Measurements from ENCODE around the gene PRMT5. TPM values are rescaled to one million over a fixed set of nuclear protein-coding genes. Genes with fewer than 3 reads are reported as not detected.

The PRMT5 gene
- total RNA-seq, 2 experiments from 2014 or later = 85.6 to 100 TPM

DNA sequence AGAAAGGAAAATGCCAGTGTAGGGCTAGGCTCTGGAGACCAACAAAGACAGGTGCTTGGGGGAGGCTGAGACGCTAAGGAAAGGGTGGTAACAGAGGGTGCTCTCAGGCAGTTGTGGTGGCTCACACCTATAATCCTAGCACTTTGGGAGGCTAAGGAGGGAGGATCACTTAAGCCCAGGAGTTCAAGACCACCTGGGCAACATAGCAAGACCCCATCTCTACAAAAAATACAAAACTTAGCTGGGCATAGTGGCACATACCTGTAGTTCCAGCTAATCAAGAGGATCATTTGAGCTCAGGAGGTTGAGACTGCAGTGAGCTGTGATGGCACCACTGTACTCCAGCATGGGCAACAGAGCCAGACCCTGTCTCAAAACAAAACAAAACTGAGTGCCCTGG is 33.8 kb downstream of the PRMT5 start:
- Mint-ChIP-seq H3K4me1 (ENCODE audit: low read depth) (peaks cover 12% of the 10 kb centered on the region), H3K27ac (no peak overlapping the region), H3K36me3 (peaks cover 1% of the 10 kb centered on the region), H3K4me3 (no peak overlapping the region), H3K9me3 (no peaks in the 10 kb centered on the region), H3K27me3 (no peaks in the 10 kb centered on the region)
- ChIA-PET CTCF (interaction anchor here (1.3 to 9.4 kb wide), 5 partner anchors 24 to 325 kb away, joined by 3 to 108 read pairs (median 6); partner anchors contain the start of genes AJUBA and LRP10), POLR2A (interaction anchor here (0.9 to 1.9 kb wide), 2 partner anchors 22 to 24 kb away, joined by 3 to 4 read pairs; partner anchors contain the start of gene RBM23)
- no peak for DNase-seq
- intact Hi-C loops (cut with micrococcal nuclease) = no loop called here

DNA sequence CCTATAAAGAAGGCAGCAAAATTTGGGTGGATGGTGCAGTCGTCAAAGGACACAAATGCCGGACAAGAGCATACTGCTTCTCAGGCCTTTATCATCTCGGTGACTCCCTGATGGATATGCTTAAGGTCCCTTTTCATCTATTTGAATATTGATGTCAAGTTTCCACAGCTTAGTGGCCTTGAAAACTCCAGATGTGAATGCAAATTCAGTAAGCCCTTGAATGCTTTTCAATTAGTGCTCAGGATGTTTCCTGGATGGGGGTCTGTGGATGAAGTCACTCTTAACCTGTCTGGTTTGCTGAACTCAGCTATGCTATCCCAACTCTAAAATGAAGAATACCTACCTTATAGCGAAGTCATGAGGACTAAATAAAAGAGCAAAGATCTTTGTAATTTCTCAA is 35.5 kb downstream of the PRMT5 start:
- H3K9me3 Mint-ChIP-seq = no peaks in the 10 kb centered on the region

GRCh38 chr14:22892488-22892887 is 36.7 kb downstream of the PRMT5 start:
- Mint-ChIP-seq H3K27ac (no peak overlapping the region), H3K4me3 (no peak overlapping the region)
- POLR2A ChIA-PET = no interaction called here

More for the DNA sequence above, 35.5 kb downstream of the PRMT5 start:
- H3K27ac Mint-ChIP-seq = no peak overlapping the region
- no peak for DNase-seq
- H3K4me1 Mint-ChIP-seq (ENCODE audit: low read depth) = peaks cover 20% of the 10 kb centered on the region
- intact Hi-C loops (cut with micrococcal nuclease) = no loop called here
- ChIA-PET CTCF (interaction anchor here (1.6 to 2.9 kb wide), 2 partner anchors 21 to 70 kb away, joined by 3 to 12 read pairs; no protein-coding TSS in a partner anchor), POLR2A (no interaction called here)
- no peaks in the 10 kb centered on the region for H3K36me3 Mint-ChIP-seq
- H3K4me3 Mint-ChIP-seq = no peak overlapping the region
- H3K27me3 Mint-ChIP-seq = no peaks in the 10 kb centered on the region

GRCh38 chr14:22890416-22890815 is 38.8 kb downstream of the PRMT5 start:
- ChIA-PET CTCF (interaction anchor here (0.8 to 1.7 kb wide), 6 partner anchors 10 to 323 kb away, joined by 3 to 7 read pairs (median 6); no protein-coding TSS in a partner anchor), POLR2A (interaction anchor here (1.0 to 1.3 kb wide), 2 partner anchors 8 to 18 kb away, joined by 3 read pairs; no protein-coding TSS in a partner anchor)
- Mint-ChIP-seq H3K27ac (no peak overlapping the region), H3K9me3 (no peaks in the 10 kb centered on the region), H3K4me1 (ENCODE audit: low read depth) (peaks cover 38% of the 10 kb centered on the region), H3K4me3 (no peak overlapping the region), H3K36me3 (no peaks in the 10 kb centered on the region), H3K27me3 (no peaks in the 10 kb centered on the region)
- no peak for DNase-seq
- intact Hi-C loops (cut with micrococcal nuclease) = no loop called here

More at GRCh38 chr14:22892488-22892887, 36.7 kb downstream of the PRMT5 start:
- intact Hi-C loops (cut with micrococcal nuclease) = no loop called here
- Mint-ChIP-seq H3K4me1 (ENCODE audit: low read depth) (peaks cover 24% of the 10 kb centered on the region), H3K9me3 (no peaks in the 10 kb centered on the region), H3K36me3 (no peaks in the 10 kb centered on the region), H3K27me3 (no peaks in the 10 kb centered on the region)
- CTCF ChIA-PET = interaction anchor here (1.6 to 2.9 kb wide), 2 partner anchors 20 to 69 kb away, joined by 3 to 12 read pairs; no protein-coding TSS in a partner anchor
- DNase-seq = no peak

GRCh38 chr14:22888662-22889061 is 40.5 kb downstream of the PRMT5 start:
- no peak overlapping the region for H3K27ac Mint-ChIP-seq
- H3K27me3 Mint-ChIP-seq = no peaks in the 10 kb centered on the region
- ChIA-PET CTCF (interaction anchor here (0.6 to 9.0 kb wide), 10 partner anchors 8 to 1202 kb away, joined by 3 to 115 read pairs (median 4); partner anchors contain the start of gene LRP10), POLR2A (interaction anchor here (0.7 to 1.2 kb wide), 5 partner anchors 16 to 332 kb away, joined by 3 to 4 read pairs (median 3); partner anchors contain the start of genes PSMB5 and RBM23)
- H3K36me3 Mint-ChIP-seq = no peaks in the 10 kb centered on the region
- DNase-seq = peak; percentile 34
- H3K9me3 Mint-ChIP-seq = no peaks in the 10 kb centered on the region
- H3K4me1 Mint-ChIP-seq (ENCODE audit: low read depth) = peaks cover 44% of the 10 kb centered on the region
- no peak overlapping the region for H3K4me3 Mint-ChIP-seq
- intact Hi-C loops (cut with micrococcal nuclease) = no loop called here

- peak overlapping the region; percentile 92 for H3K4me3 Mint-ChIP-seq
- peak overlapping the region; percentile 88 for H3K27ac Mint-ChIP-seq
- POLR2A ChIA-PET = interaction anchor here (0.8 to 1.2 kb wide), 4 partner anchors 16 to 331 kb away, joined by 3 to 4 read pairs (median 3); partner anchors contain the start of gene RBM23
- no peaks in the 10 kb centered on the region for H3K9me3 Mint-ChIP-seq
- peak; percentile 62 for DNase-seq
- H3K27me3 Mint-ChIP-seq = no peaks in the 10 kb centered on the region
- H3K36me3 Mint-ChIP-seq = no peaks in the 10 kb centered on the region
- intact Hi-C loops (cut with micrococcal nuclease) = loop anchor here (1.0 kb wide), 3 partner anchors 12 to 31 kb away; partner anchors contain the start of genes LRP10 and RBM23
- peaks cover 50% of the 10 kb centered on the region for H3K4me1 Mint-ChIP-seq (ENCODE audit: low read depth)
- CTCF ChIA-PET = interaction anchor here (0.6 to 9.0 kb wide), 10 partner anchors 9 to 1202 kb away, joined by 3 to 115 read pairs (median 4); partner anchors contain the start of gene LRP10
These were observed 41.2 kb downstream of the PRMT5 start for GRCh38 chr14:22887990-22888378.

GRCh38 chr14:22887260-22887989 is 41.8 kb downstream of the PRMT5 start:
- CTCF ChIA-PET = interaction anchor here (1.0 to 9.0 kb wide), 4 partner anchors 14 to 42 kb away, joined by 4 to 115 read pairs (median 12); partner anchors contain the start of gene LRP10
- POLR2A ChIA-PET = interaction anchor here (0.8 to 2.5 kb wide), 3 partner anchors 15 to 331 kb away, joined by 3 to 16 read pairs (median 3); partner anchors contain the start of gene LRP10
- Mint-ChIP-seq H3K27ac (peak overlapping the region; percentile 88), H3K36me3 (no peaks in the 10 kb centered on the region), H3K9me3 (no peaks in the 10 kb centered on the region), H3K4me1 (ENCODE audit: low read depth) (peaks cover 54% of the 10 kb centered on the region), H3K27me3 (no peaks in the 10 kb centered on the region), H3K4me3 (peak overlapping the region; percentile 92)
- DNase-seq = peak; percentile 62
- intact Hi-C loops (cut with micrococcal nuclease) = loop anchor here (1.0 kb wide), 3 partner anchors 13 to 32 kb away; partner anchors contain the start of genes LRP10 and RBM23

GRCh38 chr14:22886500-22887259 is 42.5 kb downstream of the PRMT5 start:
- CTCF ChIA-PET = interaction anchor here (0.9 to 9.0 kb wide), 11 partner anchors 8 to 973 kb away, joined by 3 to 115 read pairs (median 4); partner anchors contain the start of gene LRP10
- Mint-ChIP-seq H3K27me3 (no peaks in the 10 kb centered on the region), H3K9me3 (no peaks in the 10 kb centered on the region), H3K27ac (peak overlapping the region; percentile 88), H3K4me3 (peak overlapping the region; percentile 92), H3K4me1 (ENCODE audit: low read depth) (peaks cover 57% of the 10 kb centered on the region), H3K36me3 (no peaks in the 10 kb centered on the region)
- DNase-seq = peak; percentile 91
- intact Hi-C loops (cut with micrococcal nuclease) = loop anchor here (1.0 kb wide), 3 partner anchors 14 to 33 kb away; partner anchors contain the start of genes LRP10 and RBM23
- POLR2A ChIA-PET = interaction anchor here (0.5 to 2.5 kb wide), 3 partner anchors 14 to 92 kb away, joined by 3 to 16 read pairs (median 3); partner anchors contain the start of genes LRP10 and RBM23

DNA sequence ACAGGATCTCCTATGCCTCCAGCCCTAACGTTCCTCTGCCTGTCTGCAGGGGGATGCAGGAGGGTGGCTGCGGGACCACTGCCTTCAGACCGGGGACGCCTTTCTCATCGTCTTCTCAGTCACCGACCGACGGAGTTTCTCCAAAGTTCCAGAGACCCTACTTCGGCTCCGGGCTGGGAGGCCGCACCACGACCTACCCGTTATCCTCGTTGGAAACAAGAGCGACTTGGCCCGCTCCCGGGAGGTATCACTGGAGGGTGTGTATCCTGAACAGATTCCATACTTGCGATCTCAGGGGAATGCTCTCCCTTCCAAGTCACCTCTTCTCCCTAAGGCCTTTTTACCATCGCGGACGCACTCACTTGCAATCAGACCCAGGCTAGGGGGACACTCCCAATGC is 43.2 kb downstream of the PRMT5 start:
- intact Hi-C loops (cut with micrococcal nuclease) = no loop called here
- H3K4me1 Mint-ChIP-seq (ENCODE audit: low read depth) = peaks cover 58% of the 10 kb centered on the region
- peak overlapping the region; percentile 61 for H3K27ac Mint-ChIP-seq
- H3K4me3 Mint-ChIP-seq = peak overlapping the region; percentile 92
- no peaks in the 10 kb centered on the region for H3K27me3 Mint-ChIP-seq
- no peak for DNase-seq
- ChIA-PET CTCF (interaction anchor here (0.9 to 9.0 kb wide), 13 partner anchors 8 to 972 kb away, joined by 3 to 115 read pairs (median 4); partner anchors contain the start of gene LRP10), POLR2A (interaction anchor here (1.0 to 2.5 kb wide), 2 partner anchors 14 to 33 kb away, joined by 3 to 16 read pairs; partner anchors contain the start of genes LRP10 and RBM23)
- no peaks in the 10 kb centered on the region for H3K9me3 Mint-ChIP-seq
- H3K36me3 Mint-ChIP-seq = no peaks in the 10 kb centered on the region

- Mint-ChIP-seq H3K27ac (no peak overlapping the region), H3K27me3 (no peaks in the 10 kb centered on the region), H3K36me3 (no peaks in the 10 kb centered on the region), H3K4me3 (no peak overlapping the region), H3K4me1 (ENCODE audit: low read depth) (peaks cover 51% of the 10 kb centered on the region), H3K9me3 (no peaks in the 10 kb centered on the region)
- ChIA-PET POLR2A (interaction anchor here (0.5 to 2.5 kb wide), 3 partner anchors 11 to 1611 kb away, joined by 4 to 16 read pairs (median 6); partner anchors contain the start of gene LRP10), CTCF (interaction anchor here (1.1 to 9.0 kb wide), 8 partner anchors 9 to 971 kb away, joined by 3 to 115 read pairs (median 4); partner anchors contain the start of gene LRP10)
- no peak for DNase-seq
- intact Hi-C loops (cut with micrococcal nuclease) = no loop called here
These were observed 44.2 kb downstream of the PRMT5 start for GRCh38 chr14:22884738-22885523.
